GM10266 (cell line): ENCODE results near the gene FGD3.
A peak's percentile ranks its signal among the peaks of the same experiment; 100 is the strongest.

Experiments used
- DNase-seq: peaks from one replicate; pipeline ENCODE4 v3.0.0; 2012; ENCODE audit errors: extremely low spot score
- CTCF ChIP-seq: IDR thresholded peaks from 2 replicates; pipeline ENCODE4 v1.5.1; 2012; ENCODE audit warnings: mild to moderate bottlenecking, low read depth; ENCODE audit not compliant: control insufficient read depth, insufficient read depth; ENCODE audit errors: missing control alignments

Gene FGD3

GRCh38 chr9:93068956-93069355 lies 121.6 kb downstream of the FGD3 start:
- no peak for DNase-seq

GRCh38 chr9:93071464-93071863 lies 124.1 kb downstream of the FGD3 start:
- DNase-seq = peak; percentile 36

More at GRCh38 chr9:93068956-93069355, 121.6 kb downstream of the FGD3 start:
- TF ChIP-seq CTCF = no peak

GRCh38 chr9:93072383-93072795 lies 125.1 kb downstream of the FGD3 start:
- no peak for TF ChIP-seq CTCF
- DNase-seq = no peak

More at GRCh38 chr9:93071464-93071863, 124.1 kb downstream of the FGD3 start:
- no peak for TF ChIP-seq CTCF

- TF ChIP-seq CTCF = no peak
Observed at GRCh38 chr9:93076101-93076791, 128.9 kb downstream of the FGD3 start.

GRCh38 chr9:93076792-93077128 lies 129.4 kb downstream of the FGD3 start:
- TF ChIP-seq CTCF = no peak
- no peak for DNase-seq

More at GRCh38 chr9:93076101-93076791, 128.9 kb downstream of the FGD3 start:
- DNase-seq = no peak

- no peak for TF ChIP-seq CTCF
- DNase-seq = no peak
Observed at GRCh38 chr9:93077367-93077766, 130.0 kb downstream of the FGD3 start.

GRCh38 chr9:93077811-93078210 lies 130.5 kb downstream of the FGD3 start:
- TF ChIP-seq CTCF = no peak

More at GRCh38 chr9:93077811-93078210, 130.5 kb downstream of the FGD3 start:
- no peak for DNase-seq
